Endothelial cell of umbilical vein (primary cell): ENCODE measurements around the gene RNF32. TPM values are rescaled to one million over a fixed set of nuclear protein-coding genes. Genes with fewer than 3 reads are reported as not detected.

ENCODE experiments used
- BruUV-seq: library from RNA; stranded (reverse); fragments of 400-500 nt; replicated peaks from 2 replicates; lab custom pipeline; 2021; lab: Mats Ljungman, UMichigan
- CTCF ChIA-PET: fragments of 300-600, 350-600 bp; sonication (Branson Sonifier 250); formaldehyde crosslinking; loops from one replicate; lab custom pipeline; 2021; ENCODE audit warnings: antibody characterized with exemption, inconsistent platforms; lab: Charles Lee
- POLR2A ChIA-PET: fragments of 300-600, 350-600 bp; sonication (Branson Sonifier 250); formaldehyde crosslinking; loops from one replicate; lab custom pipeline; 2021; ENCODE audit warnings: antibody characterized with exemption, inconsistent platforms; lab: Charles Lee
- DNase-seq: peaks from one replicate; pipeline ENCODE4 v3.0.0-alpha.2; 2011; ENCODE audit warnings: low read depth, low spot score
- FAIRE-seq: peaks from 2 replicates; lab custom pipeline; 2011; peaks lifted over from hg19 to GRCh38; lab: Jason Lieb, UNC
- H2AFZ ChIP-seq: 2 replicates; pipeline ENCODE4 v1.6.0; 2012; ENCODE audit warnings: low read depth, low read length, control low read depth, inconsistent platforms
- H3K27ac ChIP-seq: 2 replicates; pipeline ENCODE4 v1.5.1; 2011; ENCODE audit warnings: low read depth, mild to moderate bottlenecking, control low read depth, low read length, moderate library complexity; ENCODE audit not compliant: insufficient read depth
- H3K27me3 ChIP-seq, 2 experiments: 2 replicates each; pipeline versions ENCODE4 v1.6.0 to v1.6.1; 2011; ENCODE audit warnings: low read length in 2 of 2, mixed read lengths in 1 of 2; ENCODE audit not compliant: control insufficient read depth in 2 of 2, insufficient read depth in 2 of 2
- H3K36me3 ChIP-seq, 2 experiments: 2 replicates in 1 of 2; 3 replicates in 1 of 2; pipeline ENCODE4 v1.5.1; 2011; ENCODE audit warnings: low read length in 2 of 2, mild to moderate bottlenecking in 1 of 2, moderate library complexity in 1 of 2; ENCODE audit not compliant: control insufficient read depth in 2 of 2, insufficient read depth in 2 of 2; ENCODE audit errors: extremely low read depth in 1 of 2
- H3K4me1 ChIP-seq: 3 replicates; pipeline ENCODE4 v1.5.1; 2011; ENCODE audit warnings: mild to moderate bottlenecking, low read length; ENCODE audit not compliant: control insufficient read depth, insufficient read depth; ENCODE audit errors: extremely low read depth
- H3K4me2 ChIP-seq: 2 replicates; pipeline ENCODE4 v1.6.1; 2011; ENCODE audit warnings: low read length, control low read depth, mixed read lengths; ENCODE audit not compliant: insufficient read depth
- H3K4me3 ChIP-seq, 3 experiments: fragments of 200-600 bp in 1 of 3; sonication (generic), shearing (Covaris generic) in 1 of 3; replicated peaks in 1 of 3; 2 replicates each; pipeline ENCODE4 v1.5.1; 2011 to 2016; ENCODE audit warnings: control low read depth in 3 of 3, low read length in 3 of 3, mild to moderate bottlenecking in 2 of 3, inconsistent platforms in 1 of 3, low read depth in 1 of 3, moderate library complexity in 1 of 3; ENCODE audit not compliant: insufficient read depth in 1 of 3
- H3K79me2 ChIP-seq: 2 replicates; pipeline ENCODE4 v1.6.0; 2012; ENCODE audit warnings: low read length, inconsistent platforms; ENCODE audit not compliant: control insufficient read depth, insufficient read depth
- H3K9ac ChIP-seq: replicated peaks from 2 replicates; pipeline ENCODE3; 2011; ENCODE audit warnings: low read length, control low read depth; ENCODE audit not compliant: insufficient read depth; ENCODE audit errors: extremely low read depth
- H3K9me1 ChIP-seq: replicated peaks from 3 replicates; pipeline ENCODE4 v1.6.0; 2011; ENCODE audit warnings: mild to moderate bottlenecking, low read length; ENCODE audit not compliant: control insufficient read depth, insufficient read depth; ENCODE audit errors: extremely low read depth
- H3K9me3 ChIP-seq: replicated peaks from 2 replicates; pipeline ENCODE4 v1.5.1; 2012; ENCODE audit warnings: low read length, inconsistent platforms; ENCODE audit not compliant: control insufficient read depth, insufficient read depth
- H4K20me1 ChIP-seq: replicated peaks from 2 replicates; pipeline ENCODE3; 2011; ENCODE audit warnings: mild to moderate bottlenecking, low read length; ENCODE audit not compliant: control insufficient read depth, insufficient read depth; ENCODE audit errors: extremely low read depth
- EZH2 ChIP-seq: IDR thresholded peaks from 2 replicates; pipeline ENCODE4 v1.6.1; 2012; ENCODE audit warnings: borderline replicate concordance, low read depth, mild to moderate bottlenecking, moderate library complexity, low read length, inconsistent platforms; ENCODE audit not compliant: severe bottlenecking
- GATA2 ChIP-seq: IDR thresholded peaks from 2 replicates; pipeline ENCODE4 v1.7.0; 2011; ENCODE audit warnings: low read depth, mild to moderate bottlenecking, moderate library complexity, mixed read lengths, low read length; ENCODE audit not compliant: insufficient read length, insufficient read depth
- POLR2A ChIP-seq: IDR thresholded peaks from 2 replicates; pipeline ENCODE4 v1.6.1; 2012; ENCODE audit warnings: low read depth, mild to moderate bottlenecking, control low read depth, low read length
- dilution Hi-C: fragments of 300-500 bp; cut with MboI; formaldehyde crosslinking; loops from one replicate; pipeline ENCODE4 v1.15.0; 2019; ENCODE audit warnings: low sequenced_read_pairs; ENCODE audit not compliant: extremely low pct_ligation_motif_present
- intact Hi-C: fragments of 100-400 bp; cut with micrococcal nuclease; formaldehyde crosslinking; loops from one replicate; pipeline ENCODE4 v1.10.0; 2022
- polyA plus RNA-seq, 4 experiments: library from polyadenylated mRNA; depleted of rRNA in 3 of 4; stranded (reverse) in 3 of 4; unstranded in 1 of 4; fragments of >200 nt; gene quantifications; 2 replicates each; pipeline versions ENCODE4 v1.2.1 to v1.2.3, GENCODE V29; 2011 to 2012; ENCODE audit warnings: missing spikeins in 1 of 4
- total RNA-seq: library from RNA; stranded (reverse); gene quantifications from 2 replicates; pipeline ENCODE4 v1.2.3, GENCODE V29; 2021

Gene RNF32
- total and polyA plus RNA-seq, 2 donors (not counting 3 experiments of a cell fraction or from before 2014, with no cell fraction given), result 0.14 TPM; not detected in 1

- H3K27me3 ChIP-seq, result no peaks in the 10 kb centered on the region
- H3K4me3 ChIP-seq, result no peak overlapping the region
- peaks cover 0 to 4% of the 10 kb centered on the region in 2 experiments for H3K36me3 ChIP-seq
- dilution Hi-C loops (no loop called here), intact Hi-C loops (no loop called here)
- FAIRE-seq (no peak), DNase-seq (no peak)
- ChIA-PET CTCF (interaction anchor here (1.3 kb wide), 1 partner anchor 11 kb away, joined by 4 read pairs; no protein-coding TSS in a partner anchor), POLR2A (no interaction called here)
- no TSS peak for BruUV-seq
- TF ChIP-seq POLR2A (no peak), GATA2 (no peak), EZH2 (no peak)
- H3K27ac ChIP-seq, result no peak overlapping the region
- no peaks in the 10 kb centered on the region for H3K9me3 ChIP-seq
- H4K20me1 ChIP-seq, result no peaks in the 10 kb centered on the region
- H3K9me1 ChIP-seq, result no peaks in the 10 kb centered on the region
- H3K9ac ChIP-seq, result no peak overlapping the region
- no peak overlapping the region for H2AFZ ChIP-seq
- no peak overlapping the region for H3K4me2 ChIP-seq
- no peaks in the 10 kb centered on the region for H3K79me2 ChIP-seq
- no peaks in the 10 kb centered on the region for H3K4me1 ChIP-seq
Observed at GRCh38 chr7:156676263-156676662, 35.7 kb downstream of the RNF32 start.

GRCh38 chr7:156677374-156678054, 36.9 kb downstream of the RNF32 start:
- H3K27ac ChIP-seq, result no peak overlapping the region
- intact Hi-C loops, result no loop called here
- CTCF ChIA-PET, result interaction anchor here (1.3 kb wide), 1 partner anchor 10 kb away, joined by 4 read pairs; no protein-coding TSS in a partner anchor

More at GRCh38 chr7:156677374-156678054, 36.9 kb downstream of the RNF32 start:
- H4K20me1 ChIP-seq, result no peaks in the 10 kb centered on the region
- no peak overlapping the region for H3K9ac ChIP-seq
- no peaks in the 10 kb centered on the region for H3K9me3 ChIP-seq
- TF ChIP-seq POLR2A (no peak), GATA2 (no peak)
- FAIRE-seq (no peak), DNase-seq (no peak)
- POLR2A ChIA-PET, result no interaction called here
- no peak overlapping the region for H2AFZ ChIP-seq
- no peaks in the 10 kb centered on the region for H3K4me1 ChIP-seq
- H3K9me1 ChIP-seq, result no peaks in the 10 kb centered on the region
- H3K4me2 ChIP-seq, result no peak overlapping the region
- BruUV-seq, result no TSS peak
- H3K27me3 ChIP-seq, result no peaks in the 10 kb centered on the region
- no peak overlapping the region for H3K4me3 ChIP-seq
- H3K79me2 ChIP-seq, result no peaks in the 10 kb centered on the region
- peaks cover 0 to 9% of the 10 kb centered on the region in 2 experiments for H3K36me3 ChIP-seq
- dilution Hi-C loops, result no loop called here
